Measurements from ENCODE around the gene IL19.

DNA sequence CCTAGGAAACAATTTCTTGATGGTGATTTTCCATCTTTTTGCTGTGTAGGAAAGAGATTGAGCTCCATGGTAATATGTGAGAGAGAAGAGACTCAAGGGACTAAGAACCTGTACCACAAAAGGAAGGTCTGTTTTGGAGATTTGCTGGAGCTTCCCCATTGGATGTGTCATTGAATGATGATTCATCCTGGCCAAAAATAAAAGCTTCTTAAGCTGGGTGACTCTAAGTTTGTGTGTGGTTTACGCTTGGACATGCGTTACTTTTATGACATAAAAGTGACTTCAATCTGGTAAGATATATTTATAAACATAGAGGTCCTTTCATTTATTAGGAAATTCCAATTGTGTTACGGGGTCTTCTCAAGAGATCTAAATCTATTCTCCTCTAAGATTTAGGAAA, 17.4 kb upstream of the IL19 start:
- TF ChIP-seq ZNF529 (tag by site-specific recombination; IDR thresholded peaks at IDR 0.05; ENCODE audit: insufficient replicate concordance) (no peak), ZEB2 (tag by site-specific recombination; IDR thresholded peaks at IDR 0.05) (no peak), SETDB1 (IDR thresholded peaks at IDR 0.05; ENCODE audit: insufficient read length, low read length) (no peak), MYNN (tag by site-specific recombination; IDR thresholded peaks at IDR 0.05; ENCODE audit: borderline replicate concordance) (no peak), ZNF76 (tag by site-specific recombination; IDR thresholded peaks at IDR 0.05; ENCODE audit: borderline replicate concordance, low read depth) (no peak), YY2 (tag by site-specific recombination; IDR thresholded peaks at IDR 0.05) (no peak), ZNF670 (tag by site-specific recombination; IDR thresholded peaks at IDR 0.05; ENCODE audit: low read depth) (no peak)
- TF ChIP-seq, protein P1, sequence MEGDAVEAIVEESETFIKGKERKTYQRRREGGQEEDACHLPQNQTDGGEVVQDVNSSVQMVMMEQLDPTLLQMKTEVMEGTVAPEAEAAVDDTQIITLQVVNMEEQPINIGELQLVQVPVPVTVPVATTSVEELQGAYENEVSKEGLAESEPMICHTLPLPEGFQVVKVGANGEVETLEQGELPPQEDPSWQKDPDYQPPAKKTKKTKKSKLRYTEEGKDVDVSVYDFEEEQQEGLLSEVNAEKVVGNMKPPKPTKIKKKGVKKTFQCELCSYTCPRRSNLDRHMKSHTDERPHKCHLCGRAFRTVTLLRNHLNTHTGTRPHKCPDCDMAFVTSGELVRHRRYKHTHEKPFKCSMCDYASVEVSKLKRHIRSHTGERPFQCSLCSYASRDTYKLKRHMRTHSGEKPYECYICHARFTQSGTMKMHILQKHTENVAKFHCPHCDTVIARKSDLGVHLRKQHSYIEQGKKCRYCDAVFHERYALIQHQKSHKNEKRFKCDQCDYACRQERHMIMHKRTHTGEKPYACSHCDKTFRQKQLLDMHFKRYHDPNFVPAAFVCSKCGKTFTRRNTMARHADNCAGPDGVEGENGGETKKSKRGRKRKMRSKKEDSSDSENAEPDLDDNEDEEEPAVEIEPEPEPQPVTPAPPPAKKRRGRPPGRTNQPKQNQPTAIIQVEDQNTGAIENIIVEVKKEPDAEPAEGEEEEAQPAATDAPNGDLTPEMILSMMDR (tag by site-specific recombination; IDR thresholded peaks at IDR 0.05) = no peak
- TF ChIP-seq, protein P2, sequence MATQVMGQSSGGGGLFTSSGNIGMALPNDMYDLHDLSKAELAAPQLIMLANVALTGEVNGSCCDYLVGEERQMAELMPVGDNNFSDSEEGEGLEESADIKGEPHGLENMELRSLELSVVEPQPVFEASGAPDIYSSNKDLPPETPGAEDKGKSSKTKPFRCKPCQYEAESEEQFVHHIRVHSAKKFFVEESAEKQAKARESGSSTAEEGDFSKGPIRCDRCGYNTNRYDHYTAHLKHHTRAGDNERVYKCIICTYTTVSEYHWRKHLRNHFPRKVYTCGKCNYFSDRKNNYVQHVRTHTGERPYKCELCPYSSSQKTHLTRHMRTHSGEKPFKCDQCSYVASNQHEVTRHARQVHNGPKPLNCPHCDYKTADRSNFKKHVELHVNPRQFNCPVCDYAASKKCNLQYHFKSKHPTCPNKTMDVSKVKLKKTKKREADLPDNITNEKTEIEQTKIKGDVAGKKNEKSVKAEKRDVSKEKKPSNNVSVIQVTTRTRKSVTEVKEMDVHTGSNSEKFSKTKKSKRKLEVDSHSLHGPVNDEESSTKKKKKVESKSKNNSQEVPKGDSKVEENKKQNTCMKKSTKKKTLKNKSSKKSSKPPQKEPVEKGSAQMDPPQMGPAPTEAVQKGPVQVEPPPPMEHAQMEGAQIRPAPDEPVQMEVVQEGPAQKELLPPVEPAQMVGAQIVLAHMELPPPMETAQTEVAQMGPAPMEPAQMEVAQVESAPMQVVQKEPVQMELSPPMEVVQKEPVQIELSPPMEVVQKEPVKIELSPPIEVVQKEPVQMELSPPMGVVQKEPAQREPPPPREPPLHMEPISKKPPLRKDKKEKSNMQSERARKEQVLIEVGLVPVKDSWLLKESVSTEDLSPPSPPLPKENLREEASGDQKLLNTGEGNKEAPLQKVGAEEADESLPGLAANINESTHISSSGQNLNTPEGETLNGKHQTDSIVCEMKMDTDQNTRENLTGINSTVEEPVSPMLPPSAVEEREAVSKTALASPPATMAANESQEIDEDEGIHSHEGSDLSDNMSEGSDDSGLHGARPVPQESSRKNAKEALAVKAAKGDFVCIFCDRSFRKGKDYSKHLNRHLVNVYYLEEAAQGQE (tag by site-specific recombination; IDR thresholded peaks at IDR 0.05) = no peak
- TF ChIP-seq, protein P3, sequence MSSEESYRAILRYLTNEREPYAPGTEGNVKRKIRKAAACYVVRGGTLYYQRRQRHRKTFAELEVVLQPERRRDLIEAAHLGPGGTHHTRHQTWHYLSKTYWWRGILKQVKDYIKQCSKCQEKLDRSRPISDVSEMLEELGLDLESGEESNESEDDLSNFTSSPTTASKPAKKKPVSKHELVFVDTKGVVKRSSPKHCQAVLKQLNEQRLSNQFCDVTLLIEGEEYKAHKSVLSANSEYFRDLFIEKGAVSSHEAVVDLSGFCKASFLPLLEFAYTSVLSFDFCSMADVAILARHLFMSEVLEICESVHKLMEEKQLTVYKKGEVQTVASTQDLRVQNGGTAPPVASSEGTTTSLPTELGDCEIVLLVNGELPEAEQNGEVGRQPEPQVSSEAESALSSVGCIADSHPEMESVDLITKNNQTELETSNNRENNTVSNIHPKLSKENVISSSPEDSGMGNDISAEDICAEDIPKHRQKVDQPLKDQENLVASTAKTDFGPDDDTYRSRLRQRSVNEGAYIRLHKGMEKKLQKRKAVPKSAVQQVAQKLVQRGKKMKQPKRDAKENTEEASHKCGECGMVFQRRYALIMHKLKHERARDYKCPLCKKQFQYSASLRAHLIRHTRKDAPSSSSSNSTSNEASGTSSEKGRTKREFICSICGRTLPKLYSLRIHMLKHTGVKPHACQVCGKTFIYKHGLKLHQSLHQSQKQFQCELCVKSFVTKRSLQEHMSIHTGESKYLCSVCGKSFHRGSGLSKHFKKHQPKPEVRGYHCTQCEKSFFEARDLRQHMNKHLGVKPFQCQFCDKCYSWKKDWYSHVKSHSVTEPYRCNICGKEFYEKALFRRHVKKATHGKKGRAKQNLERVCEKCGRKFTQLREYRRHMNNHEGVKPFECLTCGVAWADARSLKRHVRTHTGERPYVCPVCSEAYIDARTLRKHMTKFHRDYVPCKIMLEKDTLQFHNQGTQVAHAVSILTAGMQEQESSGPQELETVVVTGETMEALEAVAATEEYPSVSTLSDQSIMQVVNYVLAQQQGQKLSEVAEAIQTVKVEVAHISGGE (tag by site-specific recombination; conservative IDR thresholded peaks at IDR 0.05; ENCODE audit: low read depth) = no peak
